ENCODE data around the gene FAM98C. TPM values are rescaled to one million over a fixed set of nuclear protein-coding genes. Genes with fewer than 3 reads are reported as not detected.

The FAM98C gene
- polyA plus RNA-seq, 2 donors = 23.8 to 25.0 TPM

- WGBS, 2 donors = 89 to 94% methylated on average over 7 of the region's 7 CpGs
Measured at GRCh38 chr19:38444026-38444425, 41.1 kb downstream of the FAM98C start.

DNA sequence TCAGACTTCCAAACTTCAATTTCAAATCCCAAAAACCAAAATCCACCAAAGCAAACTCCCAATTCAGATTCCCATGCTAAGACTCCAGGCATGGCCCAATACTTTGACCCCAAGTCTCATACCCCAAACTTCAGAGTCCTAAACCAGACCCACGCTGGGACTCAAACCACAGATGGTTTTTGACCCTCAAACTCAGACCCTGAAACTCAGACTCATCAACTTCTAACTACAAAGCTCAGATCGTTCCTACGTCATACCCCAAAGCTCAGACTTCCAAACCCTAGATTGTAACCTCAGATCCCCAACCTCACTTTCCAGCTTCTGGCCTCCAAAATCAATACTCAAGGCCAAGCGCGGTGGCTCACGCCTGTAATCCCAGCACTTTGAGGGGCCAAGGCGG lies 42.5 kb downstream of the FAM98C start:
- no peak overlapping the region for H3K4me3 ChIP-seq (ENCODE audit: low read depth in 1 of 2, low read length in 2 of 2)
- 93% methylated on average over 7 of the region's 7 CpGs for WGBS, 2 donors
- no peaks in the 10 kb centered on the region for H3K9me3 ChIP-seq (ENCODE audit: control insufficient read depth in 2 of 2, insufficient read depth in 1 of 2, low read depth in 1 of 2, low read length in 1 of 2)
- no peaks in the 10 kb centered on the region for H3K4me1 ChIP-seq (ENCODE audit: control insufficient read depth in 2 of 2, insufficient read depth in 2 of 2, low read length in 1 of 2)
- no peak overlapping the region for H3K27ac ChIP-seq (ENCODE audit: low read depth in 2 of 2, low read length in 1 of 2)
- no peaks in the 10 kb centered on the region for H3K36me3 ChIP-seq (ENCODE audit: control insufficient read depth in 2 of 2, insufficient read depth in 2 of 2, low read length in 1 of 2)
- H3K27me3 ChIP-seq (ENCODE audit: control insufficient read depth in 1 of 2, insufficient read depth in 2 of 2, low read length in 2 of 2) = no peaks in the 10 kb centered on the region

More at GRCh38 chr19:38444026-38444425, 41.1 kb downstream of the FAM98C start:
- Histone ChIP-seq H3K4me1 (ENCODE audit: control insufficient read depth in 2 of 2, insufficient read depth in 2 of 2, low read length in 1 of 2) (no peaks in the 10 kb centered on the region), H3K4me3 (ENCODE audit: low read depth in 1 of 2, low read length in 2 of 2) (no peak overlapping the region), H3K27me3 (ENCODE audit: control insufficient read depth in 1 of 2, insufficient read depth in 2 of 2, low read length in 2 of 2) (no peaks in the 10 kb centered on the region), H3K27ac (ENCODE audit: low read depth in 2 of 2, low read length in 1 of 2) (no peak overlapping the region), H3K36me3 (ENCODE audit: control insufficient read depth in 2 of 2, insufficient read depth in 2 of 2, low read length in 1 of 2) (no peaks in the 10 kb centered on the region), H3K9me3 (ENCODE audit: control insufficient read depth in 2 of 2, insufficient read depth in 1 of 2, low read depth in 1 of 2, low read length in 1 of 2) (no peaks in the 10 kb centered on the region)

DNA sequence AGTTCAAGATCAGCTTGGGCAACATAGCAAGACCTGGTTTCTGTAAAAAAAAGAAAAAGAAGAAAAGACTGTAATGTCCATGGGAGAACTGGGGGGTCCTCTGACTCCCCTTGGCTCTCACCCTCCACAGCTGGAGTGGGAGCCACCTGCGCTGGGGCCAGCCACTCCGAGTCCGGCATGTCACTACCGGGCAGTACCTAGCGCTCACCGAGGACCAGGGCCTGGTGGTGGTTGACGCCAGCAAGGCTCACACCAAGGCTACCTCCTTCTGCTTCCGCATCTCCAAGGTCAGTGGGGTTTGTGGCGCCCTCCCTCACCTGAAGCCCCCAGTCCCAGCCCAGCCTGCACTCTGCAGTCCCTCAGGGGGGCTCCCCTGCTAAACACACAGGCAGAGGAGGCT lies 45.3 kb downstream of the FAM98C start:
- no peaks in the 10 kb centered on the region for H3K36me3 ChIP-seq (ENCODE audit: control insufficient read depth in 2 of 2, insufficient read depth in 2 of 2, low read length in 1 of 2)
- H3K4me1 ChIP-seq (ENCODE audit: control insufficient read depth in 2 of 2, insufficient read depth in 2 of 2, low read length in 1 of 2) = peaks cover 0 to 2% of the 10 kb centered on the region in 2 donors
- WGBS, 2 donors = 91 to 95% methylated on average over 8 to 9 of the region's 9 CpGs
- no peaks in the 10 kb centered on the region for H3K27me3 ChIP-seq (ENCODE audit: control insufficient read depth in 1 of 2, insufficient read depth in 2 of 2, low read length in 2 of 2)
- no peak overlapping the region for H3K27ac ChIP-seq (ENCODE audit: low read depth in 2 of 2, low read length in 1 of 2)
- H3K4me3 ChIP-seq (ENCODE audit: low read depth in 1 of 2, low read length in 2 of 2) = no peak overlapping the region
- H3K9me3 ChIP-seq (ENCODE audit: control insufficient read depth in 2 of 2, insufficient read depth in 1 of 2, low read depth in 1 of 2, low read length in 1 of 2) = no peaks in the 10 kb centered on the region

DNA sequence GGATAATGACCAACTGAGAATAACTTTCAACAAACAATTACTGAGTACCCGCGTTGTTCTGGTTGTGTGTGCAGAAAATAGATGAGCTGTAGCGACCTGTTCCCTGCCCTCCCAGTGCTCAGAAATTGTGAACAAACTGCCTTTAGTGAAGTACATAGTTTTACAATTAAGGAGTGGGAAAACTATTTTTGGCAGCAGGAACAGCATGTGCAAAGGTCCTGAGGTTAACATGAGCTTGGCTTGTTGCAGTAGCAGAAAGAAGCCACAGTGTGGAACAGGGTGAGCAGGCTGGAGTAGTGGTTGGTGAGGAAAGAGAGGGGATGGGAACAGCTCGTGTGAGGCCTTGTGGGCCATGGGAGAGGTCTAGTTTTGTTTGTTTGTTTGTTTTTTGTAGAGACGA lies 46.6 kb downstream of the FAM98C start:
- no peak overlapping the region for H3K27ac ChIP-seq (ENCODE audit: low read depth in 2 of 2, low read length in 1 of 2)
- WGBS, 2 donors = 76 to 80% methylated on average over 5 of the region's 5 CpGs
- no peaks in the 10 kb centered on the region for H3K27me3 ChIP-seq (ENCODE audit: control insufficient read depth in 1 of 2, insufficient read depth in 2 of 2, low read length in 2 of 2)
- H3K9me3 ChIP-seq (ENCODE audit: control insufficient read depth in 2 of 2, insufficient read depth in 1 of 2, low read depth in 1 of 2, low read length in 1 of 2) = no peaks in the 10 kb centered on the region
- H3K36me3 ChIP-seq (ENCODE audit: control insufficient read depth in 2 of 2, insufficient read depth in 2 of 2, low read length in 1 of 2) = no peaks in the 10 kb centered on the region
- no peak overlapping the region for H3K4me3 ChIP-seq (ENCODE audit: low read depth in 1 of 2, low read length in 2 of 2)
- H3K4me1 ChIP-seq (ENCODE audit: control insufficient read depth in 2 of 2, insufficient read depth in 2 of 2, low read length in 1 of 2) = peaks cover 0 to 2% of the 10 kb centered on the region in 2 donors

GRCh38 chr19:38451036-38451435 lies 48.1 kb downstream of the FAM98C start:
- Histone ChIP-seq H3K4me1 (ENCODE audit: control insufficient read depth in 2 of 2, insufficient read depth in 2 of 2, low read length in 1 of 2) (peaks cover 0 to 2% of the 10 kb centered on the region in 2 donors), H3K9me3 (ENCODE audit: control insufficient read depth in 2 of 2, insufficient read depth in 1 of 2, low read depth in 1 of 2, low read length in 1 of 2) (no peaks in the 10 kb centered on the region), H3K27me3 (ENCODE audit: control insufficient read depth in 1 of 2, insufficient read depth in 2 of 2, low read length in 2 of 2) (no peaks in the 10 kb centered on the region), H3K36me3 (ENCODE audit: control insufficient read depth in 2 of 2, insufficient read depth in 2 of 2, low read length in 1 of 2) (no peaks in the 10 kb centered on the region), H3K4me3 (ENCODE audit: low read depth in 1 of 2, low read length in 2 of 2) (no peak overlapping the region), H3K27ac (ENCODE audit: low read depth in 2 of 2, low read length in 1 of 2) (no peak overlapping the region)
- 78 to 79% methylated on average over 8 of the region's 8 CpGs for WGBS, 2 donors

DNA sequence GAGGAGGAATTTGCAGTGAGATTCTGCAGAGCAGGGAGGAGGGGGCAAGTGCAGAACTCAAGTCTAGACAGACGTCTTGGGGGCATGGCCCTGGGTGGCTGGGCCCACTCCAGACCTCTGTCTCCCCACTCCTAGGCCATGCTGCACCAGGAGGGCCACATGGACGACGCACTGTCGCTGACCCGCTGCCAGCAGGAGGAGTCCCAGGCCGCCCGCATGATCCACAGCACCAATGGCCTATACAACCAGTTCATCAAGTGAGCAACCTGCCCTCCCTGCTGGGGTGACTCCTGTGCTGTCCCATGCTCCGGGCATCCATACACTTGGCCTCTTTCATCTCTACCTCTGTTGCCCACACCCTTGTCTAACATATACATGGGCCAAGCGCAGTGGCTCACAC lies 48.7 kb downstream of the FAM98C start:
- Histone ChIP-seq H3K4me1 (ENCODE audit: control insufficient read depth in 2 of 2, insufficient read depth in 2 of 2, low read length in 1 of 2) (peaks cover 0 to 2% of the 10 kb centered on the region in 2 donors), H3K4me3 (ENCODE audit: low read depth in 1 of 2, low read length in 2 of 2) (no peak overlapping the region), H3K27me3 (ENCODE audit: control insufficient read depth in 1 of 2, insufficient read depth in 2 of 2, low read length in 2 of 2) (no peaks in the 10 kb centered on the region), H3K27ac (ENCODE audit: low read depth in 2 of 2, low read length in 1 of 2) (no peak overlapping the region), H3K36me3 (ENCODE audit: control insufficient read depth in 2 of 2, insufficient read depth in 2 of 2, low read length in 1 of 2) (no peaks in the 10 kb centered on the region), H3K9me3 (ENCODE audit: control insufficient read depth in 2 of 2, insufficient read depth in 1 of 2, low read depth in 1 of 2, low read length in 1 of 2) (no peaks in the 10 kb centered on the region)
- 87 to 90% methylated on average over 9 of the region's 9 CpGs for WGBS, 2 donors

- no peak overlapping the region for H3K4me3 ChIP-seq (ENCODE audit: low read depth in 1 of 2, low read length in 2 of 2)
- no peaks in the 10 kb centered on the region for H3K36me3 ChIP-seq (ENCODE audit: control insufficient read depth in 2 of 2, insufficient read depth in 2 of 2, low read length in 1 of 2)
- 67 to 72% methylated on average over 44 to 45 of the region's 45 CpGs for WGBS, 2 donors
- H3K9me3 ChIP-seq (ENCODE audit: control insufficient read depth in 2 of 2, insufficient read depth in 1 of 2, low read depth in 1 of 2, low read length in 1 of 2) = no peaks in the 10 kb centered on the region
- no peak overlapping the region for H3K27ac ChIP-seq (ENCODE audit: low read depth in 2 of 2, low read length in 1 of 2)
- peaks cover 0 to 2% of the 10 kb centered on the region in 2 donors for H3K4me1 ChIP-seq (ENCODE audit: control insufficient read depth in 2 of 2, insufficient read depth in 2 of 2, low read length in 1 of 2)
- H3K27me3 ChIP-seq (ENCODE audit: control insufficient read depth in 1 of 2, insufficient read depth in 2 of 2, low read length in 2 of 2) = no peaks in the 10 kb centered on the region
Measured at GRCh38 chr19:38452430-38453366, 49.8 kb downstream of the FAM98C start.

DNA sequence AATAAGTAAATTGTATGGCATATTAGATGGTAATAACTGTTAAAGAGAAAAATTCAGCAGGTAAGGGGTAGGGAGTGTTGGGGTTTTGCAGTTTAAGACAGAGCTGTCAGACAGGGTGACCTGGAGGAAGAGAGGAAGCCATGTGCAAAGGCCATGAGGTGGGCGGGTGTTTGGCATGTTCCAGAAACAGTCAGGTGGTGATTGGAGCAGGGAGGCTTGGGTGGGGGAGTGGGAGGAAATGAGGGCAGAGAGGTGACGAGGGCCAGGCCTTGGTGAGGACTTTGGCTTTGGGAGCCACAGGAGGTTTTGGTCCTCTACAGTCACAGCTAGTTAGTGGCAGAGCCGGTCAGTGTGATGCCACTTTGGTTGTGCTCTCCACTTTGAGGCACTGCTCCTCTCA lies 50.7 kb downstream of the FAM98C start:
- WGBS, 2 donors = 81 to 84% methylated on average over 3 of the region's 3 CpGs
- H3K27ac ChIP-seq (ENCODE audit: low read depth in 2 of 2, low read length in 1 of 2) = no peak overlapping the region
- H3K9me3 ChIP-seq (ENCODE audit: control insufficient read depth in 2 of 2, insufficient read depth in 1 of 2, low read depth in 1 of 2, low read length in 1 of 2) = no peaks in the 10 kb centered on the region
- no peaks in the 10 kb centered on the region for H3K36me3 ChIP-seq (ENCODE audit: control insufficient read depth in 2 of 2, insufficient read depth in 2 of 2, low read length in 1 of 2)
- no peak overlapping the region for H3K4me3 ChIP-seq (ENCODE audit: low read depth in 1 of 2, low read length in 2 of 2)
- peaks cover 0 to 2% of the 10 kb centered on the region in 2 donors for H3K4me1 ChIP-seq (ENCODE audit: control insufficient read depth in 2 of 2, insufficient read depth in 2 of 2, low read length in 1 of 2)
- H3K27me3 ChIP-seq (ENCODE audit: control insufficient read depth in 1 of 2, insufficient read depth in 2 of 2, low read length in 2 of 2) = no peaks in the 10 kb centered on the region

- Histone ChIP-seq H3K4me1 (ENCODE audit: control insufficient read depth in 2 of 2, insufficient read depth in 2 of 2, low read length in 1 of 2) (peaks cover 0 to 2% of the 10 kb centered on the region in 2 donors), H3K4me3 (ENCODE audit: low read depth in 1 of 2, low read length in 2 of 2) (no peak overlapping the region)
- WGBS, 2 donors = 50 to 53% methylated on average over 4 of the region's 4 CpGs
Measured at GRCh38 chr19:38455031-38455430, 52.1 kb downstream of the FAM98C start.

DNA sequence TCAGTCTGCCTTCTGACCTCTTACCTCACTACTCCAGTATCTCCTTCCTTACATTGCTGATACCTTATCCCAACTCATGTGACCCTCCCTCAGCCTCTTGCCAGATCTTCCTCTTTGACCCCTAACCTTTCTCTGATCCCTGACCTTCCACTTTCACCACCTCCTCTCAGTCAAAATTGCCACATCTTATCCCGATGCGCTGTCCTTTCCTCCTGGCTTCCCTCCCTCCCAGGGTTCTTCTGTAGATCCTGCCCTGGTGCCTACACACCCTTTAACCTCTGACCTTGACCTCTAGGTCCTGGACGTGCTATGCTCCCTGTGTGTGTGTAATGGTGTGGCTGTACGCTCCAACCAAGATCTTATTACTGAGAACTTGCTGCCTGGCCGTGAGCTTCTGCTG lies 54.3 kb downstream of the FAM98C start:
- 60 to 68% methylated on average over 5 of the region's 5 CpGs for WGBS, 2 donors
- no peak overlapping the region for H3K27ac ChIP-seq (ENCODE audit: low read depth in 2 of 2, low read length in 1 of 2)

More at GRCh38 chr19:38455031-38455430, 52.1 kb downstream of the FAM98C start:
- Histone ChIP-seq H3K36me3 (ENCODE audit: control insufficient read depth in 2 of 2, insufficient read depth in 2 of 2, low read length in 1 of 2) (no peaks in the 10 kb centered on the region), H3K9me3 (ENCODE audit: control insufficient read depth in 2 of 2, insufficient read depth in 1 of 2, low read depth in 1 of 2, low read length in 1 of 2) (no peaks in the 10 kb centered on the region), H3K27ac (ENCODE audit: low read depth in 2 of 2, low read length in 1 of 2) (no peak overlapping the region), H3K27me3 (ENCODE audit: control insufficient read depth in 1 of 2, insufficient read depth in 2 of 2, low read length in 2 of 2) (no peaks in the 10 kb centered on the region)

More for the DNA sequence above, 54.3 kb downstream of the FAM98C start:
- peaks cover 0 to 2% of the 10 kb centered on the region in 2 donors for H3K4me1 ChIP-seq (ENCODE audit: control insufficient read depth in 2 of 2, insufficient read depth in 2 of 2, low read length in 1 of 2)
- no peak overlapping the region for H3K4me3 ChIP-seq (ENCODE audit: low read depth in 1 of 2, low read length in 2 of 2)
- H3K9me3 ChIP-seq (ENCODE audit: control insufficient read depth in 2 of 2, insufficient read depth in 1 of 2, low read depth in 1 of 2, low read length in 1 of 2) = no peaks in the 10 kb centered on the region
- no peaks in the 10 kb centered on the region for H3K36me3 ChIP-seq (ENCODE audit: control insufficient read depth in 2 of 2, insufficient read depth in 2 of 2, low read length in 1 of 2)
- no peaks in the 10 kb centered on the region for H3K27me3 ChIP-seq (ENCODE audit: control insufficient read depth in 1 of 2, insufficient read depth in 2 of 2, low read length in 2 of 2)

Data from esophagus (tissue), 2 donors.